ENCODE measurements around the gene MMP20. TPM values are rescaled to one million over a fixed set of nuclear protein-coding genes. Genes with fewer than 3 reads are reported as not detected.
A peak's percentile ranks its signal among the peaks of the same experiment; 100 is the strongest.

MMP20 gene
- total RNA-seq, 1 experiment from 2014 or later, result not detected

GRCh38 chr11:102603576-102603975 lies 21.6 kb downstream of the MMP20 start:
- H3K4me1 ChIP-seq (ENCODE audit: insufficient read depth, low read length), result peaks cover 2% of the 10 kb centered on the region; the same call in 1 of the 2 replicates
- no peak overlapping the region for H3K4me2 ChIP-seq (ENCODE audit: insufficient read depth, insufficient read length, low read length)
- no peaks in the 10 kb centered on the region for H3K79me1 ChIP-seq (ENCODE audit: insufficient read depth, low read depth, low read length, poor library complexity, severe bottlenecking)
- Mint-ChIP-seq H3K27me3 (ENCODE audit: low read depth) (no peaks in the 10 kb centered on the region), H3K27ac (0 out of 7 replicates have a peak overlapping the region, but pooled peaks of 1 of the 3 experiments have one; percentile 32), H3K9me3 (peaks cover 0 to 3% of the 10 kb centered on the region in 2 experiments; a peak in 2 of 5 replicates), H3K4me3 (no peak overlapping the region; a peak in 1 of 5 replicates), H3K36me3 (ENCODE audit: insufficient read depth in 1 of 3, low read depth in 3 of 3) (no peaks in the 10 kb centered on the region; a peak in 1 of 7 replicates), H3K4me1 (peaks cover 23 to 25% of the 10 kb centered on the region in 2 experiments)
- H3K27ac ChIP-seq (ENCODE audit: insufficient read length, low read depth, low read length), result no peak overlapping the region
- no peak overlapping the region for H3K9ac ChIP-seq (ENCODE audit: extremely low read depth, insufficient read length, low read length)
- no peak overlapping the region for H2BK15ac ChIP-seq (ENCODE audit: low read depth, low read length)
- H4K20me1 ChIP-seq (ENCODE audit: control insufficient read depth, insufficient read depth, insufficient read length), result no peaks in the 10 kb centered on the region
- no peaks in the 10 kb centered on the region for H3K27me3 ChIP-seq (ENCODE audit: insufficient read depth, low read length)
- no peaks in the 10 kb centered on the region for H3K9me3 ChIP-seq (ENCODE audit: control insufficient read depth, low read depth, low read length)
- H2BK12ac ChIP-seq (ENCODE audit: insufficient read length, low read depth, low read length), result no peak overlapping the region
- H4K91ac ChIP-seq (ENCODE audit: insufficient read length, low read depth, low read length), result no peak overlapping the region
- H2BK120ac ChIP-seq (ENCODE audit: low read depth, low read length, poor library complexity, severe bottlenecking), result no peak overlapping the region
- TF ChIP-seq CTCF (conservative IDR thresholded peaks at IDR 0.05), result no peak
- no peak overlapping the region for H3K4ac ChIP-seq (ENCODE audit: low read depth, low read length)
- no peaks in the 10 kb centered on the region for H3K79me2 ChIP-seq (ENCODE audit: insufficient read depth, low read length)
- H3K18ac ChIP-seq (ENCODE audit: insufficient read length, low read depth, low read length), result no peak overlapping the region
- no peak overlapping the region for H3K56ac ChIP-seq (ENCODE audit: insufficient read length, low read depth, low read length)
- H4K8ac ChIP-seq (replicated peaks; ENCODE audit: insufficient read length, low read depth, low read length), result no peak overlapping the region
- no peaks in the 10 kb centered on the region for H3K23me2 ChIP-seq (ENCODE audit: insufficient read length, low read depth, low read length, poor library complexity, severe bottlenecking)
- H3K14ac ChIP-seq (ENCODE audit: insufficient read depth, low read length), result no peak overlapping the region
- no peak overlapping the region for H4K5ac ChIP-seq (ENCODE audit: insufficient read length, low read depth, low read length)
- H2BK5ac ChIP-seq (ENCODE audit: insufficient read length, low read length), result no peak overlapping the region
- WGBS (ENCODE audit: extremely low coverage, insufficient read length, low lambda C conversion rate), result no CpG with 5 or more reads among the region's 5 CpGs
- H2AFZ ChIP-seq (ENCODE audit: low read length), result no peak overlapping the region
- H3K23ac ChIP-seq (ENCODE audit: insufficient read length, low read depth, low read length), result no peak overlapping the region
- no peak overlapping the region for H2BK20ac ChIP-seq (ENCODE audit: low read depth, low read length, poor library complexity, severe bottlenecking)
- no peak for DNase-seq
- H2AK5ac ChIP-seq (ENCODE audit: insufficient read length, low read length), result no peak overlapping the region
- H3T11ph ChIP-seq (ENCODE audit: low read length), result no peak overlapping the region

Measured in H9 (cell line).